NCI-H1436 (cell line): ENCODE measurements around the gene PLP2.
"Not testable (repeated sequence)": the region's sequence is repeated elsewhere in the genome, so short reads cannot be mapped to it uniquely, and the experiment has no call there.

Experiments used
- DNase-seq: peaks from one replicate; lab custom pipeline; 2025; lab: John Stamatoyannopoulos, UW

Gene PLP2

GRCh38 chrX:49171752-49172279 is at the start of gene PLP2:
Gene PLP2, plus strand, starts transcription at chrX:49171898. Its CDS starts 103 bp downstream, at chrX:49172001.
- DNase-seq, result no peak

GRCh38 chrX:49122499-49122898 is 49.2 kb upstream of the PLP2 start:
- no peak for DNase-seq

- DNase-seq, result not testable (repeated sequence)
Measured at GRCh38 chrX:49127742-49128258, 43.9 kb upstream of the PLP2 start.

GRCh38 chrX:49129427-49129826 is 42.3 kb upstream of the PLP2 start:
- no peak for DNase-seq

- not testable (repeated sequence) for DNase-seq
Measured at GRCh38 chrX:49132275-49132674, 39.4 kb upstream of the PLP2 start.

GRCh38 chrX:49133759-49134158 is 37.9 kb upstream of the PLP2 start:
- DNase-seq, result no peak

GRCh38 chrX:49137492-49137891 is 34.2 kb upstream of the PLP2 start:
- no peak for DNase-seq

- DNase-seq, result no peak
Measured at GRCh38 chrX:49139713-49140112, 32.0 kb upstream of the PLP2 start.

- not testable (repeated sequence) for DNase-seq
Measured at GRCh38 chrX:49142264-49142663, 29.4 kb upstream of the PLP2 start.

- not testable (repeated sequence) for DNase-seq
Measured at GRCh38 chrX:49143154-49143553, 28.5 kb upstream of the PLP2 start.

- DNase-seq, result no peak
Measured at GRCh38 chrX:49147282-49147681, 24.4 kb upstream of the PLP2 start.

GRCh38 chrX:49147936-49148335 is 23.8 kb upstream of the PLP2 start:
- DNase-seq, result no peak

- not testable (repeated sequence) for DNase-seq
Measured at GRCh38 chrX:49148390-49149100, 23.2 kb upstream of the PLP2 start.

- not testable (repeated sequence) for DNase-seq
Measured at GRCh38 chrX:49149291-49149690, 22.4 kb upstream of the PLP2 start.

- no peak for DNase-seq
Measured at GRCh38 chrX:49153467-49153866, 18.2 kb upstream of the PLP2 start.

- DNase-seq, result peak; percentile 56
Measured at GRCh38 chrX:49155243-49155899, 16.3 kb upstream of the PLP2 start.

GRCh38 chrX:49155900-49156837 is 15.5 kb upstream of the PLP2 start:
- DNase-seq, result peak; percentile 78

- DNase-seq, result no peak
Measured at GRCh38 chrX:49157194-49157593, 14.5 kb upstream of the PLP2 start.

- no peak for DNase-seq
Measured at GRCh38 chrX:49160908-49161307, 10.8 kb upstream of the PLP2 start.

- DNase-seq, result no peak
Measured at GRCh38 chrX:49161632-49162031, 10.1 kb upstream of the PLP2 start.

- no peak for DNase-seq
Measured at GRCh38 chrX:49162620-49163019, 9.1 kb upstream of the PLP2 start, which contains the start of gene MAGIX. Gene MAGIX, plus strand, starts transcription at chrX:49162758. Its CDS starts 132 bp downstream, at chrX:49162890.
